GM23248 (cell line): Measurements from ENCODE around the gene CCBE1.

Source experiments
- EZH2 ChIP-seq: fragments of 200-600 bp; sonication (generic); IDR thresholded peaks from 2 replicates; pipeline ENCODE4 v1.6.1; 2018; ENCODE audit warnings: antibody characterized with exemption, mild to moderate bottlenecking; ENCODE audit not compliant: insufficient read depth, poor library complexity, severe bottlenecking
- EZH2phosphoT487 ChIP-seq: fragments of 200-600 bp; sonication (generic); IDR thresholded peaks from 2 replicates; pipeline ENCODE4 v1.6.1; 2018; ENCODE audit warnings: antibody characterized with exemption, moderate library complexity, mild to moderate bottlenecking, low read depth; ENCODE audit not compliant: insufficient read depth

DNA sequence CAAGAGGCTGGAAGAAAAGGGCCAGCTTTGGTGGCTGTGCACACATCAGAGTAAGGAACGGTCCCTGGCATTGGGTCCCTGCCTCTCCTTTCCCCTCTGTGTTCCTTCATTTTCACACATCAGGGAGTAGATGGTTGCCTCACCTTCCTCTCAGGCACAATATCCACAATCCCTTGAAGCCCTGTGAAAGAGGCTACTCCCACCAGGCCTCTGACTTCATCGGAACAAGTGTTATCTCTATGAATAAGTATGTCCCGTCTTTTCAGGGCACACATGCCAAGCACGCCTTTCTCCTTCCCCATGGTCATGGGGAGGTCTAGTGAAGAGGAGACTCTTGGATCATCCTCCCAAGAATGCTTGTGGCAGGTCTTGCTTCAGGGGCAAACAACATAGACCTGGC is 277.0 kb downstream of the CCBE1 start:
- no peak for TF ChIP-seq EZH2
- no peak for TF ChIP-seq EZH2phosphoT487
